Fibroblast of lung (primary cell): ENCODE measurements around the gene ARL5B. TPM values are rescaled to one million over a fixed set of nuclear protein-coding genes. Genes with fewer than 3 reads are reported as not detected.
"Not testable (repeated sequence)": the region's sequence is repeated elsewhere in the genome, so short reads cannot be mapped to it uniquely, and the experiment has no call there.

Experiments used
- DNase-seq, 2 donors: peaks; one replicate each; pipeline versions ENCODE4 v3.0.0 to v3.0.0-alpha.2; 2010; ENCODE audit warnings: low read depth in 2 of 2
- H2AFZ ChIP-seq: 2 replicates; pipeline ENCODE4 v1.5.1; 2012; ENCODE audit warnings: low read length, control low read depth, inconsistent platforms
- H3K27ac ChIP-seq: 2 replicates; pipeline ENCODE4 v1.5.1; 2011; ENCODE audit warnings: low read length, control low read depth; ENCODE audit not compliant: insufficient read depth
- H3K27me3 ChIP-seq: 2 replicates; pipeline ENCODE4 v1.5.1; 2011; ENCODE audit warnings: mild to moderate bottlenecking, low read length; ENCODE audit not compliant: control insufficient read depth, insufficient read depth
- H3K36me3 ChIP-seq: 2 replicates; pipeline ENCODE4 v1.5.1; 2011; ENCODE audit warnings: low read length; ENCODE audit not compliant: control insufficient read depth, insufficient read depth
- H3K4me1 ChIP-seq: 2 replicates; pipeline ENCODE4 v1.5.1; 2011; ENCODE audit warnings: low read length; ENCODE audit not compliant: control insufficient read depth, insufficient read depth; ENCODE audit errors: extremely low read depth
- H3K4me2 ChIP-seq: 2 replicates; pipeline ENCODE4 v1.5.1; 2011; ENCODE audit warnings: low read length, control low read depth; ENCODE audit not compliant: insufficient read depth; ENCODE audit errors: extremely low read depth
- H3K4me3 ChIP-seq, 4 experiments: fragments of 200-600 bp in 1 of 4; sonication (generic) in 1 of 4; replicated peaks in 1 of 4; 2 replicates each; pipeline ENCODE4 v1.5.1; 2011 to 2016; ENCODE audit warnings: low read length in 4 of 4, low read depth in 3 of 4, mild to moderate bottlenecking in 3 of 4, control low read depth in 2 of 4, inconsistent platforms in 1 of 4, mixed read lengths in 1 of 4; ENCODE audit not compliant: insufficient read depth in 1 of 4; ENCODE audit errors: control extremely low read depth in 1 of 4
- H3K79me2 ChIP-seq: 2 replicates; pipeline ENCODE4 v1.5.1; 2012; ENCODE audit warnings: mild to moderate bottlenecking, low read length, inconsistent platforms; ENCODE audit not compliant: control insufficient read depth, insufficient read depth
- H3K9ac ChIP-seq: 2 replicates; pipeline ENCODE4 v1.5.1; 2011; ENCODE audit warnings: mild to moderate bottlenecking, low read length, control low read depth; ENCODE audit not compliant: insufficient read depth
- H3K9me3 ChIP-seq: 2 replicates; pipeline ENCODE4 v1.5.1; 2012; ENCODE audit warnings: low read depth, low read length; ENCODE audit not compliant: control insufficient read depth, insufficient read depth
- H4K20me1 ChIP-seq: 2 replicates; pipeline ENCODE4 v1.5.1; 2011; ENCODE audit warnings: low read length; ENCODE audit not compliant: control insufficient read depth, insufficient read depth; ENCODE audit errors: extremely low read depth
- CTCF ChIP-seq, 2 donors: IDR thresholded peaks in 1 of 2; conservative IDR thresholded peaks in 1 of 2; 1 replicate in 1 of 2; 2 replicates in 1 of 2; pipeline ENCODE4 v1.5.1; 2011 to 2012; ENCODE audit warnings: low read length in 2 of 2, control low read depth in 1 of 2, inconsistent platforms in 1 of 2, low read depth in 1 of 2, mild to moderate bottlenecking in 1 of 2
- EZH2 ChIP-seq: IDR thresholded peaks from 2 replicates; pipeline ENCODE4 v1.5.1; 2012; ENCODE audit warnings: low read length, control low read depth, mild to moderate bottlenecking; ENCODE audit errors: missing control alignments
- polyA plus RNA-seq, 2 donors: library from polyadenylated mRNA; depleted of rRNA in 1 of 2; stranded (reverse) in 1 of 2; unstranded in 1 of 2; fragments of >200 nt; gene quantifications; 2 replicates each; pipeline ENCODE4 v1.2.1, GENCODE V29; 2011 to 2012; ENCODE audit warnings: missing spikeins in 1 of 2
- total RNA-seq: library from RNA; depleted of rRNA; stranded (reverse); fragments of >200 nt; gene quantifications from 2 replicates; pipeline ENCODE4 v1.2.1, GENCODE V29; 2014

Gene ARL5B
- total and polyA plus RNA-seq, 2 donors (not counting 1 experiment from before 2014, with no cell fraction given), result 8.7 to 8.8 TPM

GRCh38 chr10:18620856-18621255, 38.4 kb upstream of the ARL5B start:
- no peaks in the 10 kb centered on the region for H3K9me3 ChIP-seq

DNA sequence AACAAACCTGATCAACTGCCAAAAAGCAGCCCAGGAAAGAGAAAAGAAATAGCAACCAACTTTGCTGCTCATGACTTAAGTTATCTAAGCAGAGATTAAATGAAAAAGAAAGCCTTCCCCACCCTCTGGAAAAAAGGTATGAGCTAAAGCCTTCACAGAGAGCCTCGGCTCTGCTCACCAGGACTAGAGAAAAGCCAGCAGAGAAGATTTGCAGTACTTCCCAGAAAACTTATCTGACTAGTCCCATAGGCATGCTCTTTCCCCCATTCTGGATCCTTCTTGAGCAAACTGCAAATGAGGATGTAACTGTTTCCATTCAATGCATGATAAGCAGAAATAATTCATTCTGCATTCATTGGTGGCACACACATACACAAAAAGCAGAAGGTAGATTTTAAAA, 35.6 kb upstream of the ARL5B start:
- H3K36me3 ChIP-seq, H3K4me3 ChIP-seq, H4K20me1 ChIP-seq, H3K27me3 ChIP-seq, H3K9me3 ChIP-seq, H3K4me1 ChIP-seq, H2AFZ ChIP-seq, H3K4me2 ChIP-seq, H3K27ac ChIP-seq, H3K9ac ChIP-seq, H3K79me2 ChIP-seq: not testable (repeated sequence)
- peak in 1 of 2 donors; percentile 75 for DNase-seq

More at GRCh38 chr10:18620856-18621255, 38.4 kb upstream of the ARL5B start:
- Histone ChIP-seq H3K27me3 (no peaks in the 10 kb centered on the region), H3K4me2 (no peak overlapping the region), H3K4me1 (no peaks in the 10 kb centered on the region), H2AFZ (no peak overlapping the region), H3K79me2 (no peaks in the 10 kb centered on the region), H4K20me1 (no peaks in the 10 kb centered on the region), H3K27ac (no peak overlapping the region), H3K9ac (no peak overlapping the region), H3K4me3 (no peak overlapping the region), H3K36me3 (no peaks in the 10 kb centered on the region)
- TF ChIP-seq EZH2 (no peak), CTCF (conservative IDR thresholded peaks at IDR 0.05 in 1 of 2, IDR thresholded peaks at IDR 0.05 in 1 of 2; ENCODE audit: low read depth in 1 of 2, low read length in 2 of 2) (no peak)
- no peak for DNase-seq

DNA sequence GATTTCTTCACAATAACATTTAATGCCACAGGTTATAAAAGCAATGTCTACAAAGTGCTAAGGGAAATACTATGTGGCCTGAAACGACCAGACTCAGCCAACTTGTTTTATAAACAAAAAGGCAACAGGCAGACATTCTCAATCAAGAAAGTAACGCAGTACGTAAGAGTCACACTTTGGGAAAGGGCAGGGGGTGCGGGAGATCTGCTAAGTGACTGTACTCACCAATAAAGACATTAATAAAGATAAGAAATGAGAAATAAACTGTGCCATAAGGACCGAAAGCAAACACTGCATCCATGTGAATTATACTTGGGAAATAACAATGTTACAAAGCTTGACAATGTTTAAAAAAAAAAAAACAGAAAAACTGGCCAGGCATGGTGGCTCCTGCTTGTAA, 33.3 kb upstream of the ARL5B start:
- no peaks in the 10 kb centered on the region for H3K4me1 ChIP-seq
- no peak overlapping the region for H3K4me3 ChIP-seq
- no peaks in the 10 kb centered on the region for H3K36me3 ChIP-seq
- H3K79me2 ChIP-seq, result no peaks in the 10 kb centered on the region
- no peak overlapping the region for H3K4me2 ChIP-seq
- no peak for TF ChIP-seq CTCF (conservative IDR thresholded peaks at IDR 0.05 in 1 of 2, IDR thresholded peaks at IDR 0.05 in 1 of 2; ENCODE audit: low read depth in 1 of 2, low read length in 2 of 2)
- TF ChIP-seq EZH2, result no peak
- no peaks in the 10 kb centered on the region for H3K27me3 ChIP-seq
- H2AFZ ChIP-seq, result no peak overlapping the region
- no peaks in the 10 kb centered on the region for H4K20me1 ChIP-seq
- no peaks in the 10 kb centered on the region for H3K9me3 ChIP-seq
- H3K27ac ChIP-seq, result no peak overlapping the region
- H3K9ac ChIP-seq, result no peak overlapping the region
- DNase-seq, result peak in 1 of 2 donors; percentile 39

GRCh38 chr10:18627452-18628018, 31.7 kb upstream of the ARL5B start:
- not testable (repeated sequence) for H3K79me2 ChIP-seq, H3K4me1 ChIP-seq, H3K27me3 ChIP-seq, H4K20me1 ChIP-seq, H3K36me3 ChIP-seq, H3K9me3 ChIP-seq
- DNase-seq, result peak; percentile 71 to 76
- H3K4me3 ChIP-seq, result peak overlapping the region; percentile 32 to 65 (median 54)
- H3K4me2 ChIP-seq, result peak overlapping the region; percentile 62
- H3K9ac ChIP-seq, result peak overlapping the region; percentile 40
- H3K27ac ChIP-seq, result peak overlapping the region; percentile 50
- H2AFZ ChIP-seq, result peak overlapping the region; percentile 73

DNA sequence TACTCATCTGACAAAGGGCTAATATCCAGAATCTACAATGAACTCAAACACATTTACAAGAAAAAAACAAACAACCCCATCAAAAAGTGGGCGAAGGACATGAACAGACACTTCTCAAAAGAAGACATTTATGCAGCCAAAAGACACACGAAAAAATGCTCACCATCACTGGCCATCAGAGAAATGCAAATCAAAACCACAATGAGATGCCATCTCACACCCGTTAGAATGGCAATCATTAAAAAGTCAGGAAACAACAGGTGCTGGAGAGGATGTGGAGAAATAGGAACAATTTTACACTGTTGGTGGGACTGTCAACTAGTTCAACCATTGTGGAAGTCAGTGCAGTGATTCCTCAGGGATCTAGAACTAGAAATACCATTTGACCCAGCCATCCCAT, 26.7 kb upstream of the ARL5B start:
- not testable (repeated sequence) for H4K20me1 ChIP-seq, H3K36me3 ChIP-seq, H3K27me3 ChIP-seq, H3K4me1 ChIP-seq, H3K4me2 ChIP-seq, H3K9me3 ChIP-seq, H3K9ac ChIP-seq, DNase-seq, H2AFZ ChIP-seq, H3K79me2 ChIP-seq, H3K27ac ChIP-seq, H3K4me3 ChIP-seq
